Measurements from ENCODE around the gene HLCS. TPM values are rescaled to one million over a fixed set of nuclear protein-coding genes. Genes with fewer than 3 reads are reported as not detected.

Gene HLCS
- total RNA-seq, 1 donor from 2014 or later, result 25.0 TPM

DNA sequence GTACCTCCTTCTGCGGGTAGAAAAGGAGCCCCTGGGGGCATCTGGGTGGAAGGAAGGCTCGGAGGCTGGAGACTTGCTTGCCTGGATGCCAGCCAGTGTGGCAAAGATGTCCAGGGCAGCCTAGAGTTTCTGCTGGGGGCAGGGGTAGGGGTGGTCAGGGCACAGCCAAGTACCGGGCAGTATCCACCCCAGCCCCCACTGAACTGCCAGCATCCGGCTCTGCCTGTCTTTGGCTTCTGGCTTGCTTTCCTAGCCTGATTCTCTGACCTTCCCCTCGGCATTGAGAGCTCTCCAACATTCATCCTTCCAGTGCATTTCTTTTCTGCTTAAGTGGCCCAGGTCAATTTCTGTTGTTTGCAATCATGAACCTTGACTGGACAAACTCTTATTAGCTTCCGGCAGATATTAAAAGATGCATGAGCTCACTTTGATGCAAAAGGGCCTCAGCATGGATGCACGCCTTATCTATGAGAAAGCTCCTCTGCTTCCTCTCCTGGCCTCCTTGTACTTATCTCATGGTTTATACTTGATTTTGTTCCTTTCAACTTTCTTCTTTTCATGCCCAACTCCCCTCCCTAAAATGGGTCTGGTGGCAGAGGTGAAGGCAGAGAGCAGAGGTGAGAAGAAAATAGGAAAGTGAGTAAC lies 116.9 kb downstream of the HLCS start:
- Mint-ChIP-seq H3K27ac (peak overlapping the region; percentile 39), H3K9me3 (no peaks in the 10 kb centered on the region), H3K27me3 (ENCODE audit: insufficient read depth, low read depth) (peaks cover 2% of the 10 kb centered on the region), H3K4me1 (peaks cover 30% of the 10 kb centered on the region), H3K4me3 (no peak overlapping the region), H3K36me3 (no peaks in the 10 kb centered on the region)
- no peak for DNase-seq (ENCODE audit: low spot score)
- Histone ChIP-seq H3K9ac (no peak overlapping the region), H3K27ac (no peak overlapping the region), H3K36me3 (no peaks in the 10 kb centered on the region), H2AFZ (replicated peaks) (no peak overlapping the region), H4K20me1 (ENCODE audit: low read depth) (no peaks in the 10 kb centered on the region), H3K4me1 (peaks cover 36% of the 10 kb centered on the region), H3K4me3 (no peak overlapping the region), H3F3A (ENCODE audit: low read depth) (peaks cover 7% of the 10 kb centered on the region), H3K4me2 (no peak overlapping the region), H3K79me2 (ENCODE audit: low read depth) (no peaks in the 10 kb centered on the region), H3K27me3 (no peaks in the 10 kb centered on the region), H3K9me3 (ENCODE audit: low read depth) (no peaks in the 10 kb centered on the region)
- TF ChIP-seq CTCF (IDR thresholded peaks at IDR 0.05) (no peak), EZH2 (IDR thresholded peaks at IDR 0.05) (no peak), EZH2phosphoT487 (IDR thresholded peaks at IDR 0.05) (no peak)

- no peaks in the 10 kb centered on the region for H3K79me2 ChIP-seq (ENCODE audit: low read depth)
- H3K27ac Mint-ChIP-seq, result no peak overlapping the region
- H3K4me3 Mint-ChIP-seq, result no peak overlapping the region
- no peaks in the 10 kb centered on the region for H3K9me3 Mint-ChIP-seq
- no peaks in the 10 kb centered on the region for H3K27me3 ChIP-seq
- TF ChIP-seq CTCF (IDR thresholded peaks at IDR 0.05), result no peak
- TF ChIP-seq EZH2phosphoT487 (IDR thresholded peaks at IDR 0.05), result no peak
- no peak for TF ChIP-seq EZH2 (IDR thresholded peaks at IDR 0.05)
- H4K20me1 ChIP-seq (ENCODE audit: low read depth), result no peaks in the 10 kb centered on the region
- peaks cover 7% of the 10 kb centered on the region for H3F3A ChIP-seq (ENCODE audit: low read depth)
- no peaks in the 10 kb centered on the region for H3K9me3 ChIP-seq (ENCODE audit: low read depth)
- H3K36me3 Mint-ChIP-seq, result no peaks in the 10 kb centered on the region
- H3K4me1 Mint-ChIP-seq, result peaks cover 22% of the 10 kb centered on the region
- DNase-seq (ENCODE audit: low spot score), result no peak
- H3K36me3 ChIP-seq, result no peaks in the 10 kb centered on the region
- no peak overlapping the region for H3K4me2 ChIP-seq
- peaks cover 36% of the 10 kb centered on the region for H3K4me1 ChIP-seq
- H3K4me3 ChIP-seq, result no peak overlapping the region
- no peak overlapping the region for H3K27ac ChIP-seq
- no peak overlapping the region for H2AFZ ChIP-seq (replicated peaks)
- H3K9ac ChIP-seq, result no peak overlapping the region
- H3K27me3 Mint-ChIP-seq (ENCODE audit: insufficient read depth, low read depth), result peaks cover 2% of the 10 kb centered on the region
These were observed 117.7 kb downstream of the HLCS start for GRCh38 chr21:36848730-36849274.

DNA sequence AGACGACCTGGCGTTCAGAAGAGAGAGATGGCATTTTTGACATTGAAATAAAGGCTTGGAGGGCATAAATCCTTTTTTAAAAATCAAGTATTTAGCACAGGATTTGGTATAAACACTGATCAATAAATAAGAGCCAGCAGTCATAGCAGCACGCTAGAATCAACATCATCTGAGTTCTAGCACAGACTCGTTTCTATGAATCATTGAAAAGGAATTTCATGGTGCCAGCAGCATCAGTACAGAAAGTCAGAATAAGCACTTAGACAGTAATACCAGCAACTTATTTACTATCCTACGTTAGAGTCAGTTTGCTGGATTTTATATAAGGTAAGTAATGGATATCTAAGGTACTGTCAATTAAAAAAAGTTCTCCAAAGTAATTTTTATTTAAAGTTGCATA lies 119.3 kb downstream of the HLCS start:
- Histone ChIP-seq H3F3A (ENCODE audit: low read depth) (peaks cover 7% of the 10 kb centered on the region), H3K4me2 (no peak overlapping the region), H3K4me1 (peaks cover 25% of the 10 kb centered on the region), H2AFZ (replicated peaks) (no peak overlapping the region), H4K20me1 (ENCODE audit: low read depth) (no peaks in the 10 kb centered on the region), H3K27ac (no peak overlapping the region), H3K9me3 (ENCODE audit: low read depth) (no peaks in the 10 kb centered on the region), H3K4me3 (no peak overlapping the region), H3K9ac (no peak overlapping the region), H3K79me2 (ENCODE audit: low read depth) (no peaks in the 10 kb centered on the region), H3K36me3 (no peaks in the 10 kb centered on the region), H3K27me3 (no peaks in the 10 kb centered on the region)
- no peak for DNase-seq (ENCODE audit: low spot score)
- Mint-ChIP-seq H3K4me3 (no peak overlapping the region), H3K36me3 (no peaks in the 10 kb centered on the region), H3K4me1 (peaks cover 17% of the 10 kb centered on the region), H3K27me3 (ENCODE audit: insufficient read depth, low read depth) (peaks cover 2% of the 10 kb centered on the region), H3K27ac (no peak overlapping the region), H3K9me3 (no peaks in the 10 kb centered on the region)
- TF ChIP-seq CTCF (IDR thresholded peaks at IDR 0.05), result no peak
- TF ChIP-seq EZH2phosphoT487 (IDR thresholded peaks at IDR 0.05), result no peak
- TF ChIP-seq EZH2 (IDR thresholded peaks at IDR 0.05), result no peak
